LNCAP (cell line): ENCODE results near the gene LTF.

Source experiments
- CTCF ChIP-seq: fragments of 450-650 bp; IDR thresholded peaks from 2 replicates; pipeline ENCODE4 v1.5.1; 2017; ENCODE audit warnings: mild to moderate bottlenecking

LTF gene

GRCh38 chr3:46407970-46408369 lies 56.7 kb downstream of the LTF start:
- TF ChIP-seq CTCF, result no peak

DNA sequence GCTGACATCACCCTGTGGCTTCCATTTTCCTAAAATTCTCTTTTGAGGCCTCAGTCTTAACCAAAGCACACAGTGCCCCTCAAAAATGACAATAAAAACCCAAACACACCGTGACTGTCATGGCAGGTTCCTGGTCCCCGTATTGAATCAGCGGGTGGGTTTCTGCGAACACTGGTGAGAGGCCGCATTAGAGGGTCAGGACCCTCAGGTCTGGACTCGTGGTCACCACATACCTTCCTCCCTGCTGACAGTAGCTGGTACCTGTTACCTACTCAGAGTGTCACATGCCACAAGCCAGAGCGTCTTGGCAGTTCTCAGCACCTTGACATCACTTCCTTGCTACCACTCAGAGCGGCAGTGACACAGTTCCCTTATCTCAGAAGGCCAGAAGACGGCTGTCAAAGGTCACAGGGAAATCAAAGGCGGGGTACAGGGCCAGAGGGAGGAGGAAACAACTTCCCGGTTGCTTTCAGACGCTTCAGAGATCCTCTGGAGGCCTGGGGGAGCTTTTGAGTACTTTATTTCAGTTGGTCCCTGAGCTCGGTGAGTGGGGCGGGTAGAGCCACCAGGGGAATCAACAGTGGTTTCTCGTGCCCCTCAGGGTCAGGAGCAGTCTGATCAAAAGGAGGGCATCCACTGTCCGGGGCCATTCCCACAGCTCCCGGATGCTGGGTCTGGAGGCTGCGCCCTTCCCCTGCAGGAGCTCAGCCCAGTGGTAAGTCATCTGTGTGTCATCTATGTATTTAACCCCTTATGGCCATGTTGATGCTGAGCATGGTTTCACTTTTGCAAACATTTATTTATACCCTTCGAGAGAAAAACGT lies 57.7 kb downstream of the LTF start, which contains the start of the genes CCR5AS and CCRL2:
Gene CCR5AS (minus strand): TSS at position 279 of the 824 bp plus-strand sequence.
Gene CCRL2 (plus strand): TSS at position 472 of the 824 bp plus-strand sequence. CDS start 821 bp downstream, outside the sequence.
- TF ChIP-seq CTCF, result no peak

DNA sequence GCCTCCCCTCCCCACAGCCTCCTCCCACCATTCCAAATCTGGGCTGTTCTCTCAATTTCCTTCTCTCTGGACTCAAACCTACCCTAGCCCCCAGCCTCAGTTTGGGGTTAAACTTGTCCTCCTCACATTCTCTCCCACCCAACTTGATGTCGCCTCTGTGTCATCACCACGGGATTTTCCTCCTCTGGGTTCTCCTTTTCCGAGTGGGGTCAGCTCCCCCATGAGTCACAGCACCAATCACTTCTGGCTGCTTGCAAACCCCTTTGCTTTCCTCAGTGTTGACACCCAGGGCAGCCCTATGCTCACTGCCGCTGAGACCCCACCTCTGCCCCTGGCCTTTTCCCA lies 58.3 kb downstream of the LTF start:
- no peak for TF ChIP-seq CTCF

DNA sequence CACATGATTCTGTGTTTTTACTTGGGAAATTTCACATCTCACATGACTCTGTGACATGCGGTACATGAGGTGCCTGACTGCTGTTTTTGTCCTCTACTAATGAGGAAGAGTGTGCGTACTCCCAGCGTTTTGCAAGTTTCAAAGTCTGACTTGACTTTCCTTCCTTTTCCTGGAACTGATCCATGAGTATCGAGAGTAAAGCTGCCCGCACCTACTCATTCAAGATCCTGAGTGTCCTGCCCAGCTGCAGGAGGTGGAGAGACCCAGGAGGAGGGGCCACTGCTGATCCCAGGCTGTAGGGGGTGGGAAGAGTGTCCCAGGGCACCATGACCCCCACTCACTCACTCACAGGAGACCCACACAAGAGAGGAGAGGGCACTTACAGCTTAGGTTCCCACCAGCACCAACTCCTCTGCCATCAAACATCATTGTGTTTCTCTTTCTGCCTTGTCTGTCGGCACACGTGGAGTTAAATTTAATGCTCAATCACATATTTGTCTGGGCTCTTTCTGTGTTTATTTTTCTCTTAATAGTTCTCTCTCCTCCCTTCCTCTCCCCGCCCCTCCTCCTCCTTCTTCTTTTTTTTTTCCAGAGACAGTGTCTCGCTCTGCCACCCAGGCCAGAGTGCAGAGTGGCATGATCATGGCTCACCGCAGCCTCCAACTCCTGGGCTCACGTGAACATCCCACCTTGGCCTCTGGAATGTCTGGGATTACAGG lies 59.2 kb downstream of the LTF start:
- no peak for TF ChIP-seq CTCF

- no peak for TF ChIP-seq CTCF
These were observed 63.1 kb downstream of the LTF start for GRCh38 chr3:46401579-46401978.

DNA sequence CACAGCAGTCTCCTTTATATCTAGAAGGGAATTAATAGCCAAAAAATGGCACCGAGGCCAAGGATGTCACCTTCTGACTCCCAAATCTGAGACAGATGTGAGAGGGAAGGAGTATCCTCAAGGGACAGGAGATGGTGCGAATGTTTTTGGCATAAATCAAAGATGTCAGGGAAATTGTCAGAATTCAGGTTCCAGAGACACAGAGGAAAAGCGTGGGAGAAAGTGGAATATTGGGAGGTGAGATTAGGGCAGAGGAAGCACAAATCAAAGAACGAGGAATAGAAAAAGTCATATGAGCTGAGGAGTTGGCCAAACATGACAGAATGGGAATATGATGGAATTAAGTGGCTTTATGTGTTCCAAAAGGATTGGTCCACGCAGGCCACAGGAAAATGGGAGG lies 63.9 kb downstream of the LTF start:
- TF ChIP-seq CTCF, result no peak

DNA sequence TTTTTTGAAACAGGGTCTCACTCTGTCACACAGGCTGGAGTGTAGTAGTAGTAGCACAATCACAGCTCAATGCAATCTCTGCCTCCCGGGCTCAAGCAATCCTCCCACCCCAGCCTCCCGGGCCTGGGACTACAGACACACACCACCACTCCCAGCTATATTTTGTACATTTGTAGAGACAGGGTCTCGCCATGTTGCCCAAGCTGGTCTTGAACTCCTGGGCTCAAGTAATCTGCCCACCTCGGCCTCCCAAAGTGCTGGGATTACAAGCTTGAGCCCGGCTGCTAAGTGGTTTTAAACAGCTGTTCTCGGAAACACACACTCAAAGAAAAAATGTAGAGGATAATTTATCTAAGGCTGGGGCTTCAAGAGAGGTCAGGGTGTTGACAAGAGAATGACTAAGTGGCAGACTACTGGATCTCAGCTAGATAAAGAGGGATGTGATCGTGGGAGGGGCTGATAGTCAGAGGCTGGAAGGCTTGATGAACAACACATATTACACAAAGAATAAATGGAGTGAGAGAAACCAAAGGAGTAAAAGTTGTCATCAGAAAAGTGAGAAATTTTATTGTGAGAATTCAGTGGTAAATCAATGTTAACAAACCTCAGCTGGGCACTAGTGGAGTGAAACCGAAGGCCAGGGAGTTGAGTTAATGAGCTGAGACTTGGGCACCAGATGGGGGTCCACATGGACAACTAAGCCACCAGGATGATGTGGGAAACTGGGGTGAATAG lies 64.5 kb downstream of the LTF start:
- no peak for TF ChIP-seq CTCF
